GM12892 (cell line): ENCODE data around the gene TNFRSF9.
"Not testable (repeated sequence)": the region's sequence is repeated elsewhere in the genome, so short reads cannot be mapped to it uniquely, and the experiment has no call there.

Experiments
- DNase-seq: peaks from one replicate; pipeline ENCODE4 v3.0.0; 2011; ENCODE audit not compliant: insufficient read length
- FAIRE-seq: peaks from 2 replicates; lab custom pipeline; 2011; peaks lifted over from hg19 to GRCh38; lab: Jason Lieb, UNC
- POLR2A ChIP-seq: IDR thresholded peaks from 2 replicates; pipeline ENCODE4 v1.6.1; 2011; ENCODE audit warnings: low read depth, low read length, control low read depth
- POLR2AphosphoS5 ChIP-seq: IDR thresholded peaks from 2 replicates; pipeline ENCODE4 v1.6.1; 2011; ENCODE audit warnings: low read depth, low read length, control low read depth
- TAF1 ChIP-seq: IDR thresholded peaks from 2 replicates; pipeline ENCODE4 v1.6.1; 2011; ENCODE audit warnings: low read depth, mild to moderate bottlenecking, control low read depth, low read length, borderline replicate concordance

TNFRSF9 gene

DNA sequence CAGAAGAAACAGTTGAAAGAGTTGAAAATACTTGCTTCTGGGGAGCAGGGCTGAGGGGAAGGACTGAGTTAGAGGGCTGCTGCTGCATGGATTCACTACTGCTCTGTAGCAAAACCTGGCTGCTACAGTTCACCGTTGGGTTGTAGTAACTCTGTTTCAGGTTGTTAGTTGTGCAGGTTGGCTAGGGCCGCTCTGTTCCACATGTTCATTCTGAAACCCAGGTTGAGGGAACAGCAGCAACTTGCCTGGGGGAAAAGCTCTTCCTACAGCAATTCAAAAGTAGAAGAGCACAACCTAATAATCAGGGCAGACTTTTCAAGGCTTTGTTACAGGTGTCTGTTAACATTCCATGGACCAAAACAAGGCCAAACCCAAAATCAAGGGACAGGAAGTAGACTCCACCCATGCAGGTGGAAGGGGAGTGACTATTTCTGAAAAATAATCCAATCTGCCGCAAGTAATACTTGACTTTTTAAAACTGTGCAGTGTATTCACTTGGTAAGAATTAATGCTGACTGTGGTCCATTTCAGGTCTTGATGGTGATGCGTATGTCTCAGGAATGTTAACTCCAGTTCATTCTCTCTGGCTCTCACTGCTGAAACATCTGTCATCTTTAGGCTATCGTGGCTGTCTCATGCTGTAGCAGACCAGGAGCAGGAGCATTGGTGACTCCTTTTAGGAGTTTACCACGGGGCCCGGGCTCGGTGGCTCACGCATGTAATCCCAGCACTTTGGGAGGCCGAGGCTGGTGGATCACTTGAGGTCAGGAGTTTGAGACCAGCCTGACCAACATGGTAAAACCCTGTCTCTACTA, 15.8 kb upstream of the TNFRSF9 start:
- no peak for FAIRE-seq
- no peak for TF ChIP-seq POLR2A
- no peak for TF ChIP-seq TAF1
- no peak for TF ChIP-seq POLR2AphosphoS5
- DNase-seq, result no peak

DNA sequence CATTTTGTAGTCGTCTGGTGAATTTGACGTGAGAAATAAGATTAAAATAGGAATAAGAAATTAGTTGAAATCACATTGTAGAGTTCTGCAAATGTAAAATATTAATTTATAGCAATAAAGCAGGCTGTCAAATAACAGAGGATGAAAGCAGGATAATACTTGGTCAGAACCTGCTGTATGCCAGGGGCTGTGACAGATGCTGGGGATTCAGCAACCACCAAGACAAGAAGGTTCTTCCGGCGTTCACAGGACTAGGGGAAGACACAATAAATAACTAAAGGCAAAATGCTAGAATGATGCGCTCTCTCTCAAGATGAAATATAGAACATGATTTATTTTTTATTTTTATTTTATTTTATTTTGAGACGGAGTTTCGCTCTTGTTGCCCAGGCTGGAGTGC, 14.0 kb upstream of the TNFRSF9 start:
- TF ChIP-seq POLR2AphosphoS5, result no peak
- no peak for TF ChIP-seq TAF1
- TF ChIP-seq POLR2A, result no peak
- FAIRE-seq (no peak), DNase-seq (no peak)

DNA sequence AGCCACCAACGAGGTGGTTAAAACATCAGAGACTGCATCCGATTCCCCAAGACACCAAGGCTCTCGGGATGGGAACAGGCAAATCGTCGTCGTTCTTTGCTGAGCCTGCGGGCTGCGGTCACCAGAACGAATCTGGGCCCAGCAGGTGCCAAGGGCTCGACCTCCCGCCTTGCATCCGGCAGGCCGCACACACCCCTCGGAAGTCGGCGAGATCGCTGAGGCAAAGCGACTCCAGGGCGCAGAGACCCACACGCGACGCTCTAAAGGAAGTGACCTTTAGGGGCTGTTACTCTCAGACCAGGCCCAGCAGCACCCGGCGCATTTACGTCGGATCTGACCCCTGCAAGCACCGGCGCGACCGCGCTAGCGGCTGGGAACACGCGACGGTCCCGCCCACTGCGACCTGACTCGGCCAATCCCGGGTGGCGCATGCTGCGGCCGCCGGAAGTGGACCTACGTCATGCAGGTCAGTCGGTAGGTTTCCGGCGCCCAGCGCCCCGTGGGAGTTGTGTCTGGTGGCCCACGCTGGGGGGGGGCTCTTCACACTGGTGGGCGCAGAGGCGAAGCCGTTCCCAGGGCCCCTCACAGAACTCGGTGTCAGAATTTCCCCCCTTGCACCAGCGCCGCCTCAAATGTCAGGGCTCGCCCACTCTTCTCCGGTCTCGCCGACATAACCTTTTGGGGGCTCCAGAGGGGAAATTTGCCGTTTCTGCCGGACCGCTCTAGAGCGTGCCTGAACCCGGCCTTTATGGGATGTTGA, 13.4 kb upstream of the TNFRSF9 start:
- FAIRE-seq (peak; percentile 100), DNase-seq (peak; percentile 77)
- peak; percentile 88 for TF ChIP-seq POLR2A
- TF ChIP-seq POLR2AphosphoS5, result peak; percentile 69; the same call in 1 of the 2 replicates
- TF ChIP-seq TAF1, result no peak

DNA sequence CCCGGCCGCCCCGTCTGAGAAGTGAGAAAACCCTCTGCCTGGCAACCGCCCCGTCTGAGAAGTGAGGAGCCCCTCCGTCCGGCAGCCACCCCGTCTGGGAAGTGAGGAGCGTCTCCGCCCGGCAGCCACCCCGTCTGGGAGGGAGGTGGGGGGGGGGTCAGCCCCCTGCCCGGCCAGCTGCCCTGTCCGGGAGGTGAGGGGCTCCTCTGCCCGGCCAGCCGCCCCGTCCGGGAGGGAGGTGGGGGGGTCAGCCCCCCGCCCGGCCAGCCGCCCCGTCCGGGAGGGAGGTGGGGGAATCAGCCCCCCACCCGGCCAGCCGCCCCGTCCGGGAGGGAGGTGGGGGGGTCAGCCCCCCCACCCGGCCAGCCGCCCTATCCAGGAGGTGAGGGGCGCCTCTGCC, 12.2 kb upstream of the TNFRSF9 start:
- not testable (repeated sequence) for DNase-seq, FAIRE-seq

DNA sequence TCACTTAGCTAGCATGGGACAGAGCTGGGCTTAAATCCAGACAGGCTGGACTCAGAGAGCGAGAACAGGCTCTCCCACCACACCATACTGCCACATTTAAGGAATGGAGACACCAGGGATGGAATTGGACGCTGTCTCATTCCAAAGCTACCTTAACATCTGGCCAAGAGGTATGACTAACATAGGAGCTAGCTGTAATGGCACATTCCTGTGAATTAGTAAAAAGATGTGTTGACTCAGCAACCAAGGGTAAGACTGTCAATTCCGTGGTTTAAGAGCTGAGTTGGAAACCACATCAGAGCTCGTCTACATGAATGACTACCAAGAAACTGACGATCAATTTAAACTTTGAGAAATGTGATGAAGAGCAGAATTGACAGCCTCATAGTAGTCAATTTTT, 8.3 kb upstream of the TNFRSF9 start:
- no peak for TF ChIP-seq TAF1
- TF ChIP-seq POLR2AphosphoS5, result no peak
- TF ChIP-seq POLR2A, result no peak
- no peak for DNase-seq
- FAIRE-seq, result no peak

DNA sequence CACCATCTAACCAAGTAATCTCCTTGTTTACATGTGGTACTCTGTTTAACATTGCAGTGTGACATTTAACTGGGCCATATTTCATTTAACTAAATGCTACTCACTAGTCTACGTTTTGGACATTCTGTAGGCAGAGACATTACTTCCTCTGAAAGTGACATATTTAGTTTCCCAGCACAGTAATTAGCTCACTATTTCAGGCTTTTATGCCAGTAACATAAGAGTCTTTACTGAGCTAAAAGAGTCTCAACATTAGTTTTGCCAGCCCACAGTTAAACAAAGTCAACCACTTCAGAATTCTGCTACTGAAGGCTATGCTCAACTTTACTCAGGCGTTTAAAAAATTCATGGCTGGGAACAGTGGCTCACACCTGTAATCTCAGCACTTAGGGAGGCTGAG, 2.6 kb upstream of the TNFRSF9 start:
- FAIRE-seq (no peak), DNase-seq (no peak)
- TF ChIP-seq POLR2AphosphoS5, result no peak
- no peak for TF ChIP-seq TAF1
- no peak for TF ChIP-seq POLR2A

DNA sequence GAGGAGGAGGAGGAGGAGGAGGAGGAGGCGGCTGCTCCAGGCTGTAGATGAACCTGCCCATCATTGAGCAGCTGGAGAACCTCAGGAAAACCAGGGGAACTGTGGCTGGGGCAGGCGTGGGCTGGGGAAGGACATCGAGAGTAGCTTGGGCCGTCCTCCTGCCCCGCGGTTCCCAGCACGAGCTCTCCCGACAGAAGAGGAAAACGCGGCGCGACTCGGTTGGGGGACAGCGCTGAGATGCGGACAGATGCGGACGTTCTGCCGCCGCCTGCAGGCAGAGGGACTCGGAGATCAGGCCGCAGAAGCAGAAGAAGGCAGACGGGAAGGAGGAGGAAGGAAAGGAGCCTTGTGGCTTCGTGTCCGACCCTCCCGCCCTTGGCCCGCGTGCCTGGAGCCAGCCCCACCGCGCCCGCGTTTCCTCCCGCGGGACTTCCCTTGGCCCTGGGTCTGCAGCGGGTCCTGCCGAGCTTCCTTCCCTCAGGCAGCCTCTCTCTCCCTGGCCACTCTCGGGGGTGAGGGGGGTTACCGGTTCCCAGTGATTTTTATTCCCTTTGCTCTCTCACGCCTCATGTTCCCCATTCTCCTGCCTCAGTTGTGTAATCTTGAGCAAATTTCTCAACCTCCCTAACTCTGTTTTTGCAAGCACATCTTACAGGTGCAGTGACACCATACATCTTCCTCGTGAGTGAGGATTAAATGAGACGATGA, 1.7 kb upstream of the TNFRSF9 start:
- no peak for TF ChIP-seq TAF1
- TF ChIP-seq POLR2A, result no peak
- TF ChIP-seq POLR2AphosphoS5, result no peak
- no peak for FAIRE-seq
- peak; percentile 33 for DNase-seq

DNA sequence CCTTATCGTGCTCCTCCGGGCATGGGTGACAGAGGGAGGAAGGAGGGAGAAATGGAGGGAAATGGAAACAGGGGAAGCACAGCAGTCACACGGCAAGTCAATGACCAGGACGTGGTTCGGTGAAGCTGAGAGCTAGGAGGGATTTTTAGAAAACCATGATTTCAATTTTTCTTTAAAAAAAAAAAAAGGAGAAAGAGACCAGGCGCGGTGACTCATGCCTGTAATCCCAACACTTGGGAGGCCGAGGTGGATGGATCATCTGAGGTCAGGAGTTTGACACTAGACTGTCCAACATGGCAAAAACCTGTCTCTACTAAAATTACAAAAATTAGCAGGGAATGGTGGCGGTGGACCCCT, 776 bp upstream of the TNFRSF9 start:
- DNase-seq, result no peak
- TF ChIP-seq POLR2A, result no peak
- TF ChIP-seq TAF1, result no peak
- no peak for TF ChIP-seq POLR2AphosphoS5
- FAIRE-seq, result no peak

DNA sequence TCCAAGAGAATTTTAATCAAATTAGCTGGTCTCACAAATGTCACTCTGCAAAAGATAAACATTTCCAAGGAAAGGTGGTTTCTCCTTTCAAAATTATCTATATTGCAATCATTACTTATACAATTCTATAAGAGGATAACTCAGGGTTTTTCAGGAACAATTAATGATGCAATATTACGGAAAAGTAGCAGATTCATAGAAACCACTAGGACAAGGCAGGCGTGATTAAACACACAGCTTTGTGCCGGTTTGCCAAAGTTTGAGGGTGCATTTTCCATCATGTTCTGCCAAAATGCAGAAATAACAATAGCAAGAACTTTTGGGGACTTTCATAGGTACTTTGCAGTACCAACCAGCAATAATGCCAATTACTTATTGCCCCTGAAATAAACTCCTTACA, 605 bp downstream of the TNFRSF9 start:
- FAIRE-seq (no peak), DNase-seq (no peak)
- no peak for TF ChIP-seq TAF1
- TF ChIP-seq POLR2AphosphoS5, result no peak
- no peak for TF ChIP-seq POLR2A

DNA sequence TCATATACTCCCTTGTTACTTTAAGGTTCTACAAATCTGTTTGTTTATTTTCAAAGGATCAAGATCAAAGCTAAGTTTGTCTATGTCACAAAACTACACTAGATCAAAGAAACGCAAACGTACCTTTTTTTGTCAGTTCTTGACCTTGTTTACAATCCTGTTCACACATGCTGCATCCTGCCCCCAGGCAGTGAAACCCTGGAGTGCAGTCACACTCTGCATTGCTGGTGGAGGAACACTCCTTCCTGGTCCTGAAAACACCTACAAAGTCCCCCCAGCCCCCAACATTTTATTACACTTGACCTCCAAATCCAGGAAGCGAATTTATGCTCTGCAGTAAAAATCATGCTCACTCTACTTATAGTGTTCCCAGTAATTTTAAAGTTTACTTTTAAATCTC, 2.6 kb downstream of the TNFRSF9 start:
- TF ChIP-seq POLR2AphosphoS5 (no peak), TAF1 (no peak), POLR2A (no peak)
- FAIRE-seq, result no peak
- no peak for DNase-seq

DNA sequence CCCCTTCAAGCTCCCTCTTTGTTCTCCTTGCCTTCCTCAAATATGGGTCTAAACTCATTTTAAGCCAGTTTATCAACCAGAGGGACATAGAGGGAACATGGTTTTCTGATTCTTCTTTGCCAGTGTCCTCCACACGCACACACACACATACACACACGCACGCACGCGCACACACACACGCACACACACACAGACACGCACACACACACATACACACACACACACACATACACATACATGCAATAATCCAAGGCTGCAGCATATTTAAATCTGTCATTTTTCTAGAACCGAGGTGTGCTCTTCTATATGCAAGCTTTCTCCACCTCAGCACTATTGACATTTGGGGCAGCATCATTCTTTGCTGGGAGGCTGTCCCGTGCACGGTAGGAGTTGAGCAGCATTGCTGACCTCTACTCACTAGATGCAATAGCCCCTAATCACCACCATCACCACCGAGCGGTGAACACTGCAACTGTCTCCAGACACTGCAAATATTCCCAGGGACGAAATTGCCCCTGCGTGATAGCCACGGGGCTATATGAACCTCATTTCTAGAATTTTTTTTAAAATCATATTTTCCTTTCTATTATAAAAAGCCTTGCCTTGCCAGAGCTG, 8.0 kb downstream of the TNFRSF9 start:
- FAIRE-seq, result no peak
- no peak for DNase-seq
- TF ChIP-seq POLR2AphosphoS5, result no peak
- TF ChIP-seq POLR2A, result no peak
- TF ChIP-seq TAF1, result no peak
